HepG2 (cell line): Measurements from ENCODE around the gene RNF149. TPM values are rescaled to one million over a fixed set of nuclear protein-coding genes. Genes with fewer than 3 reads are reported as not detected.

Source experiments
- ATAC-seq: fragments of 200-7000 bp; cut with Tn5 transposase; 3 replicates; pipeline ENCODE4 v1.9.1; 2020; ENCODE audit warnings: mild to moderate bottlenecking, moderate library complexity
- BruUV-seq: library from RNA; stranded (reverse); fragments of 400-500 nt; replicated peaks from 2 replicates; lab custom pipeline; 2021; lab: Mats Ljungman, UMichigan
- CTCF ChIA-PET: fragments of 300-600 bp; formaldehyde crosslinking; extraction: SDS; loops from one replicate; lab custom pipeline; 2021; ENCODE audit warnings: low total read pairs, inconsistent platforms, low intra/inter-chr PET ratio; lab: Yijun Ruan, JAX
- POLR2A ChIA-PET: fragments of 350-600 bp; sonication (Branson Sonifier 250); formaldehyde crosslinking; loops from one replicate; lab custom pipeline; 2020; ENCODE audit warnings: antibody characterized with exemption, inconsistent platforms; lab: Yijun Ruan, JAX
- DNase-seq: peaks from one replicate; pipeline ENCODE4 v3.0.0-alpha.2; 2015; ENCODE audit warnings: low spot score
- FAIRE-seq: peaks from 3 replicates; lab custom pipeline; 2011; peaks lifted over from hg19 to GRCh38; lab: Jason Lieb, UNC
- H2AFZ ChIP-seq: one replicate; pipeline ENCODE4 v1.6.1; 2011; ENCODE audit warnings: low read length, inconsistent platforms
- H3K27ac ChIP-seq: fragments of 300-600 bp; 3 replicates; pipeline ENCODE4 v1.8.0; 2011; ENCODE audit warnings: mixed run types, mild to moderate bottlenecking, mixed read lengths, low read length, inconsistent platforms; ENCODE audit not compliant: insufficient read depth; ENCODE audit errors: extremely low read length
- H3K27me3 ChIP-seq, 2 experiments: fragments of 200-600 bp in 1 of 2; 2 replicates in 1 of 2; 3 replicates in 1 of 2; pipeline versions ENCODE4 v1.6.0 to v1.8.0; 2011; ENCODE audit warnings: low read length in 2 of 2, mild to moderate bottlenecking in 2 of 2, moderate library complexity in 2 of 2, inconsistent platforms in 1 of 2; ENCODE audit not compliant: insufficient read depth in 2 of 2, control insufficient read depth in 1 of 2
- H3K36me3 ChIP-seq, 2 experiments: fragments of 200-600 bp in 1 of 2; replicated peaks in 1 of 2; 2 replicates in 1 of 2; 3 replicates in 1 of 2; pipeline versions ENCODE4 v1.5.1 to v1.8.0; 2011; ENCODE audit warnings: low read length in 2 of 2, inconsistent platforms in 1 of 2; ENCODE audit not compliant: insufficient read depth in 2 of 2, control insufficient read depth in 1 of 2
- H3K4me1 ChIP-seq: 2 replicates; pipeline ENCODE4 v1.5.1; 2012; ENCODE audit warnings: low read length, inconsistent platforms; ENCODE audit not compliant: insufficient read depth
- H3K4me2 ChIP-seq: 2 replicates; pipeline ENCODE4 v1.6.0; 2011; ENCODE audit warnings: low read depth, low read length, inconsistent platforms
- H3K4me3 ChIP-seq, 3 experiments: fragments of 200-600 bp in 1 of 3; sonication (generic), shearing (Covaris generic) in 1 of 3; replicated peaks in 1 of 3; 2 replicates each; pipeline ENCODE4 v1.5.1; 2011 to 2016; ENCODE audit warnings: low read length in 3 of 3, inconsistent platforms in 2 of 3, low read depth in 2 of 3, mild to moderate bottlenecking in 2 of 3, control low read depth in 1 of 3, mixed read lengths in 1 of 3; ENCODE audit not compliant: insufficient read depth in 1 of 3
- H3K79me2 ChIP-seq: one replicate; pipeline ENCODE4 v1.6.1; 2011; ENCODE audit warnings: low read length, inconsistent platforms; ENCODE audit not compliant: insufficient read depth
- H3K9ac ChIP-seq: 2 replicates; pipeline ENCODE4 v1.6.0; 2011; ENCODE audit warnings: mild to moderate bottlenecking, low read depth, low read length, inconsistent platforms; ENCODE audit not compliant: insufficient read depth
- H3K9me3 ChIP-seq: 2 replicates; pipeline ENCODE4 v1.5.1; 2012; ENCODE audit warnings: mild to moderate bottlenecking, low read length
- H4K20me1 ChIP-seq: 2 replicates; pipeline ENCODE4 v1.6.0; 2011; ENCODE audit warnings: inconsistent platforms, mild to moderate bottlenecking, low read length, moderate library complexity; ENCODE audit not compliant: insufficient read depth
- FOSL2 ChIP-seq: sonication (generic); formaldehyde crosslinking; IDR thresholded peaks from 2 replicates; pipeline ENCODE4 v1.4.0; 2020; ENCODE audit warnings: missing genetic modification reagents
- HNRNPK ChIP-seq: fragments of 200-400 bp; formaldehyde crosslinking; IDR thresholded peaks from 2 replicates; pipeline ENCODE4 v1.6.1; 2018; ENCODE audit warnings: low read length, low read depth, moderate library complexity, mild to moderate bottlenecking; ENCODE audit not compliant: poor library complexity, severe bottlenecking
- ISL2 ChIP-seq: sonication (generic); formaldehyde crosslinking; IDR thresholded peaks from 2 replicates; pipeline ENCODE4 v1.5.0; 2020; ENCODE audit warnings: missing genetic modification reagents
- MBD4 ChIP-seq: IDR thresholded peaks from 2 replicates; pipeline ENCODE4 v1.6.1; 2012; ENCODE audit warnings: low read length, inconsistent platforms, borderline replicate concordance
- MNT ChIP-seq: fragments of 450-650 bp; IDR thresholded peaks from 2 replicates; pipeline ENCODE4 v1.6.1; 2016
- PCBP2 ChIP-seq: fragments of 200-400 bp; formaldehyde crosslinking; optimal IDR thresholded peaks from 2 replicates; pipeline ENCODE3; 2018; ENCODE audit warnings: low read length, low read depth; ENCODE audit not compliant: poor library complexity, severe bottlenecking
- RELA ChIP-seq: sonication (generic); formaldehyde crosslinking; IDR thresholded peaks from 2 replicates; pipeline ENCODE4 v1.4.0; 2020; ENCODE audit warnings: missing genetic modification reagents
- TCF7 ChIP-seq: sonication (generic); IDR thresholded peaks from 2 replicates; pipeline ENCODE4 v1.6.1; 2016; ENCODE audit warnings: antibody characterized with exemption, low read depth
- ZBTB37 ChIP-seq: sonication (generic); formaldehyde crosslinking; IDR thresholded peaks from 2 replicates; pipeline ENCODE4 v1.4.0; 2020; ENCODE audit warnings: mild to moderate bottlenecking, missing genetic modification reagents
- ZFP36L1 ChIP-seq: sonication (generic); formaldehyde crosslinking; IDR thresholded peaks from 2 replicates; pipeline ENCODE4 v1.8.0; 2022; ENCODE audit warnings: mild to moderate bottlenecking, missing genetic modification reagents, moderate library complexity
- ZNF10 ChIP-seq: sonication (generic); formaldehyde crosslinking; IDR thresholded peaks from 2 replicates; pipeline ENCODE4 v1.4.0; 2020; ENCODE audit warnings: mild to moderate bottlenecking, low read depth, missing genetic modification reagents, borderline replicate concordance
- ZNF414 ChIP-seq: sonication (generic); formaldehyde crosslinking; IDR thresholded peaks from 2 replicates; pipeline ENCODE4 v1.5.0; 2020; ENCODE audit warnings: missing genetic modification reagents
- ZNF660 ChIP-seq: sonication (generic); formaldehyde crosslinking; IDR thresholded peaks from 2 replicates; pipeline ENCODE4 v1.5.1; 2020; ENCODE audit warnings: mild to moderate bottlenecking, low read depth, missing genetic modification reagents, borderline replicate concordance
- ZNF788 ChIP-seq: sonication (generic); formaldehyde crosslinking; IDR thresholded peaks from 2 replicates; pipeline ENCODE4 v1.5.0; 2020; ENCODE audit warnings: mild to moderate bottlenecking, missing genetic modification reagents, borderline replicate concordance
- ZNF841 ChIP-seq: sonication (generic); formaldehyde crosslinking; IDR thresholded peaks from 2 replicates; pipeline ENCODE4 v1.8.1; 2023; ENCODE audit warnings: missing genetic modification reagents, borderline replicate concordance
- WGBS: methylation state at CpG from one replicate; pipeline ENCODE4 v1.1.6; 2017; ENCODE audit warnings: low lambda C conversion rate; 5-methylcytosine and 5-hydroxymethylcytosine counted together
- in situ Hi-C: cut with HindIII; loops from 2 replicates; pipeline ENCODE4 v1.10.0; 2017; ENCODE audit warnings: low pct_unique_long_range_greater_than_20kb; ENCODE audit not compliant: extremely low pct_ligation_motif_present
- intact Hi-C: fragments of 100-400 bp; cut with micrococcal nuclease; formaldehyde crosslinking; loops from one replicate; pipeline ENCODE4 v1.10.0; 2022; ENCODE audit not compliant: unreplicated experiment
- polyA plus RNA-seq, 8 experiments: library from polyadenylated mRNA; depleted of rRNA in 3 of 8; stranded (reverse) in 7 of 8; unstranded in 1 of 8; fragments of >200 nt; fragmentation: Illumina TruSeq in 4 of 8; extraction: Trizol in 4 of 8; gene quantifications; 2 replicates each; pipeline versions ENCODE4 v1.2.1 to v1.2.3, GENCODE V29; 2011 to 2016; ENCODE audit warnings: low read depth in 4 of 8, missing spikeins in 1 of 8, mixed read lengths in 1 of 8; ENCODE audit not compliant: insufficient read depth in 1 of 8
- total RNA-seq, 5 experiments: library from RNA; depleted of rRNA; stranded (reverse); fragments of >200 nt; fragmentation: Illumina TruSeq; extraction: Trizol; gene quantifications; 2 replicates each; pipeline ENCODE4 v1.2.3, GENCODE V29; 2016; ENCODE audit warnings: low read depth in 1 of 5
- TF ChIP-seq, protein P1 (sequence below): sonication (generic); formaldehyde crosslinking; IDR thresholded peaks from 2 replicates; pipeline ENCODE4 v1.8.1; 2023; ENCODE audit warnings: mild to moderate bottlenecking, moderate library complexity, missing genetic modification reagents

The RNF149 gene
- total and polyA plus RNA-seq, 2 of the 13 experiments (the other 11 are each of a cell fraction or from before 2014, with no cell fraction given): 87.6 to 109 TPM

DNA sequence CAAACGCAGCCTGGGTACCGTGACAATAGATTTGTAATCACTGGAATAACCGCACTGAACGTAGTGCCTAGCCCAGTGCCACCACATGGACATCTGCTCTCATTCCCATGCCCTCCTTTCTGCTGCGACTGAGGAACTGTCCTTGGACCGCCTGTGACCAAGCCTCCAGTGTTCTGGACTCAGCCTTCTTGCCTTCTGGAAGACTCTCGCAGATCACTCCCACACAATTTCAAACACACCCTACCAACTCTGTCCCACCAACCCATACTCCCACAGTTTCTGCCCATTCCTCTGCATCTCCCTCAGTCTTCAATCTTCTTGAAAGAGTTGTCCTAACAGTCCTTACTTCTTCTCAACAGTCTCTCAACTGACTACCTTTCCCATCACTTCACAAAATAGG is 2.1 kb downstream of the RNF149 start (continued):
- 0 out of 2 replicates have a peak, but pooled peaks have one; percentile 28 for TF ChIP-seq ZNF414 (CRISPR knock-in tag)
- no peak for TF ChIP-seq ISL2 (CRISPR knock-in tag)
- TF ChIP-seq ZNF660 (CRISPR knock-in tag): no peak

- no peak for DNase-seq
- H3K27me3 ChIP-seq: no peaks in the 10 kb centered on the region; a peak in 1 of 5 replicates
- peaks cover 81% of the 10 kb centered on the region for H3K4me1 ChIP-seq
- no peak for ATAC-seq
- BruUV-seq: no TSS peak
- CTCF ChIA-PET: interaction anchor here (0.6 kb wide), 1 partner anchor 25 kb away, joined by 3 read pairs; no protein-coding TSS in a partner anchor
- 66% methylated on average over 7 of the region's 7 CpGs for WGBS
- H2AFZ ChIP-seq: no peak overlapping the region
- peaks cover 78% of the 10 kb centered on the region for H3K79me2 ChIP-seq
- H3K4me2 ChIP-seq: peak overlapping the region; percentile 82
- H3K27ac ChIP-seq: no peak overlapping the region
- POLR2A ChIA-PET: no interaction called here
- peak overlapping the region; percentile 76 to 95 (median 93) for H3K4me3 ChIP-seq
- intact Hi-C loops: loop anchor here (5.0 kb wide), 1 partner anchor 37 kb away; no protein-coding TSS in a partner anchor
- H4K20me1 ChIP-seq: peaks cover 61% of the 10 kb centered on the region
- no peak for FAIRE-seq
- peak overlapping the region; percentile 98 for H3K9ac ChIP-seq
- peaks cover 0 to 29% of the 10 kb centered on the region in 2 experiments; a peak in 3 of 5 replicates for H3K36me3 ChIP-seq
- in situ Hi-C loops: no loop called here
- no peaks in the 10 kb centered on the region for H3K9me3 ChIP-seq
- TF ChIP-seq ZNF841 (no peak), FOSL2 (CRISPR knock-in tag) (peak; percentile 60), TCF7 (no peak), RELA (CRISPR knock-in tag) (no peak), ZBTB37 (no peak), PCBP2 (peak; percentile 66), ZFP36L1 (CRISPR knock-in tag) (0 out of 2 replicates have a peak, but pooled peaks have one; percentile 5), ZNF10 (CRISPR knock-in tag) (no peak), MBD4 (peak; percentile 56; the same call in 1 of the 2 replicates), HNRNPK (peak; percentile 72), MNT (no peak), ZNF788 (no peak)
- TF ChIP-seq, protein P1, sequence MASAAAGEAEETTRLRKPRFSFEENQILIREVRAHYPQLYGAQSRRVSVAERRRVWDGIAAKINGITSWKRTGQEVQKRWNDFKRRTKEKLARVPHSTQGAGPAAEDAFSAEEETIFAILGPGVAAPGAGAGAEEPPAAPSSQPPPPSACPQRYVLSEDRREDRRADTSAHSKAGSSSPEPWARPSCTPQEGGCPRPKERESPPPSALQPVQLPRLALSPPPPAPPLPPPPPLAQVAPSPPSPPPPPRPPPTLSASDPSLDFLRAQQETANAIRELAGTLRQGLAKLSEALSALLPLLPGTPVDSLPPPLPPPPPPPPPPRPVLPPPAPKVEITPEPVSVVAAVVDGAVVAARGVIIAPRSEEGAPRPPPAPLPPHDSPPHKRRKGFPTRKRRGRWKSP: 0 out of 2 replicates have a peak, but pooled peaks have one; percentile 19
These were observed 2.9 kb downstream of the RNF149 start for GRCh38 chr2:101305492-101306078.
